ENCODE results near the gene PPP1R12C.
A peak's percentile ranks its signal among the peaks of the same experiment; 100 is the strongest.

DNA sequence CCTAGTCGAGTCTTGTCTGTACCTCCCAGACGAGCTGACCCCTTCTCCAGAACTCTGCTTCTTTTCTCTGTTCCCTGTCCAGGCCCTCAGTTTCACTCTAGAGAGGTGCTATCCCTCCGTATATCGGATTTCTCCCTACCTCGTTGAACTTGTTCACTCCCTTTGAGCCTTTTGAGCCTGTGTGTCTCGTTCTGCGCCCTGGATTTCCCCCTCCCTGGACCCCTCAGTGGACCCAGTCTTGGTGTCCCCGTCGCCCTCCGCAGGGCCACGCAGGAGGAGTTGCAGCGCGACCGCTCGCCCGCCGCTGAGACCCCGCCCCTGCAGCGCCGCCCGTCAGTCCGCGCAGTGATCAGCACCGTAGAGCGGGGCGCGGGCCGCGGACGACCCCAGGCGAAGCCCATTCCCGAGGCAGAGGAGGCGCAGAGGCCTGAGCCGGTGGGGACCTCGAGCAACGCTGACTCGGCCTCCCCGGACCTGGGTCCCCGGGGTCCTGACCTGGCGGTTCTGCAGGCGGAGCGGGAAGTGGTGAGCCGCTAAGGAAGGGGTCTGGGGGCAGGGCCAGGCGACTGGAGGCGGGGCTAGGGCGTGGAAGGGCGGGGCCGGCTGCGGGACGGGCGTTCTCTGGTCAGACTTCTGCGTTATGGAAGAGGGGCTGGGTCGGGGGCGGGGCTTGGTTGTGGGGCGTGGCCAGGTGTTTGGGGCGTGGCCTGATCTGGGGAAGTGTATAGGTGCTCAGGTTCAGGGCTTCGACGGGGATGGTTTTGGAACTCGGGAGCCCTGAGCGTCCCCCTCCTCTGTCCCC is 36.3 kb downstream of the PPP1R12C start:
- TF ChIP-seq, protein P1, sequence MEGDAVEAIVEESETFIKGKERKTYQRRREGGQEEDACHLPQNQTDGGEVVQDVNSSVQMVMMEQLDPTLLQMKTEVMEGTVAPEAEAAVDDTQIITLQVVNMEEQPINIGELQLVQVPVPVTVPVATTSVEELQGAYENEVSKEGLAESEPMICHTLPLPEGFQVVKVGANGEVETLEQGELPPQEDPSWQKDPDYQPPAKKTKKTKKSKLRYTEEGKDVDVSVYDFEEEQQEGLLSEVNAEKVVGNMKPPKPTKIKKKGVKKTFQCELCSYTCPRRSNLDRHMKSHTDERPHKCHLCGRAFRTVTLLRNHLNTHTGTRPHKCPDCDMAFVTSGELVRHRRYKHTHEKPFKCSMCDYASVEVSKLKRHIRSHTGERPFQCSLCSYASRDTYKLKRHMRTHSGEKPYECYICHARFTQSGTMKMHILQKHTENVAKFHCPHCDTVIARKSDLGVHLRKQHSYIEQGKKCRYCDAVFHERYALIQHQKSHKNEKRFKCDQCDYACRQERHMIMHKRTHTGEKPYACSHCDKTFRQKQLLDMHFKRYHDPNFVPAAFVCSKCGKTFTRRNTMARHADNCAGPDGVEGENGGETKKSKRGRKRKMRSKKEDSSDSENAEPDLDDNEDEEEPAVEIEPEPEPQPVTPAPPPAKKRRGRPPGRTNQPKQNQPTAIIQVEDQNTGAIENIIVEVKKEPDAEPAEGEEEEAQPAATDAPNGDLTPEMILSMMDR (IDR thresholded peaks at IDR 0.05) = no peak
- no peak for TF ChIP-seq EZH2 (IDR thresholded peaks at IDR 0.05)
- peak; percentile 11 for TF ChIP-seq EZH2phosphoT487 (IDR thresholded peaks at IDR 0.05)

All from neural progenitor cell (in vitro differentiated cells).